Muscle of back (tissue), 11 donors: ENCODE results near the gene PIP5K1A. TPM values are rescaled to one million over a fixed set of nuclear protein-coding genes. Genes with fewer than 3 reads are reported as not detected.
"Not testable (repeated sequence)": the region's sequence is repeated elsewhere in the genome, so short reads cannot be mapped to it uniquely, and the experiment has no call there.

Source experiments
- DNase-seq, 3 donors: peaks; one replicate each; pipeline versions ENCODE4 v3.0.0 to v3.0.0-alpha.2; 2013
- polyA plus RNA-seq, 10 donors: library from polyadenylated mRNA; unstranded; fragments of 120-200 nt; gene quantifications; one replicate each; pipeline ENCODE4 v1.2.1, GENCODE V29; 2013; ENCODE audit not compliant: insufficient read length in 10 of 10

PIP5K1A gene
- polyA plus RNA-seq, 10 donors: 31.2 to 50.0 (median 40.4) TPM

DNA sequence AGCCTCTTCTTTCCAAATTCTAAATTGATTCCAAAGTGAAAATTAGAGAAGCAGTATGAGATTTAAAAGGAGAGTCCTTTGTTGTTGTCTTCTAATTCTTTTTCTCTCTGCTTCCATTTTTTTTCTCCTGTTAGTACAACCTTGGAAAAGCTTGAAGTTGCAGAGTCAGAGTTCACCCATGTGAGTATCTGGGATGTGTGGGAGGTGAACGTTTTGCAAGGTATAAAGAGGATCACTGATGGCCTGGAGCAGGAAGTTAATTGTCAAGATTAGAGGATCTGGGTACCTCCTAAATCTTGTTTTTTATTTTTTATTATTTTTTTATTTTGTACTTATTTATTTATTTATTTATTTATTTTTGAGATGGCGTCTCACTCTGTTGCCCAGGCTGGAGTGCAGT lies 48.4 kb downstream of the PIP5K1A start:
- no peak for DNase-seq

DNA sequence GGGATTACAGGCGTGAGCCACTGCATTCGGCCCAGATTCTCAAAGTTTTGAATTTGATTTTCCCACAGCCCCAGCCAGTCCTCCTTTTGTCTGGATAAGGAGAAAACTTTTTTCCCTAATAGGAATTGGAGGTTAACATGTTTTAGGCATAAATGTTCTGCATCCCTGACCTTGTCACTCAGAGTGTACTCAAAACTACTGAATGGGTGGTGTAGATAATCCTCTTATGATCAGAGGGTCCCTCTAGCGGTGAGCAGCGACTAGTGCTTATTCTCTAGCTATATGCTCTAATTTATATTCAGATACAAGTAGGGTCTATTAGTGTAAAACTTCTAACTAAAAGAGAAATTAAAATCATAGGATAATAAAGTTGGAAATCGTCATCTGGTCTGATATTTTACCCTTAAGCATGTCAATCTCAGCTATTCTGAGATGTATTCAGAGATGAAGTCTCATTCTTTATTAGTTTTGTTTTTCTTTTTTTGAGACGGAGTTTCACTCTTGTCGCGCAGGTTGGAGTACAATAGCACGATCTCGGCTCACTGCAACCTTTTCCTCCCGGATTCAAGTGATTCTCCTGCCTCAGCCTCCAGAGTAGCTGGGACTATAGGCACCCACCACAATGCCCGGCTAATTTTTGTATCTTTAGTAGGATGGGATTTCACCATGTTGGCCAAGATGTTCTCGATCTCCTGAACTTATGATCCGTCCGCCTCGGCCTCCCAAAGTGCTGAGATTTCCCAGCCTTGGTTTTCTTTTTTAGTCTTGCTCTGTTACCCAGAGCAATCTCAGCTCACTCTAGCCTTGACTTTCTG lies 53.5 kb downstream of the PIP5K1A start:
- DNase-seq: peak; percentile 58 to 82 (median 64)

DNA sequence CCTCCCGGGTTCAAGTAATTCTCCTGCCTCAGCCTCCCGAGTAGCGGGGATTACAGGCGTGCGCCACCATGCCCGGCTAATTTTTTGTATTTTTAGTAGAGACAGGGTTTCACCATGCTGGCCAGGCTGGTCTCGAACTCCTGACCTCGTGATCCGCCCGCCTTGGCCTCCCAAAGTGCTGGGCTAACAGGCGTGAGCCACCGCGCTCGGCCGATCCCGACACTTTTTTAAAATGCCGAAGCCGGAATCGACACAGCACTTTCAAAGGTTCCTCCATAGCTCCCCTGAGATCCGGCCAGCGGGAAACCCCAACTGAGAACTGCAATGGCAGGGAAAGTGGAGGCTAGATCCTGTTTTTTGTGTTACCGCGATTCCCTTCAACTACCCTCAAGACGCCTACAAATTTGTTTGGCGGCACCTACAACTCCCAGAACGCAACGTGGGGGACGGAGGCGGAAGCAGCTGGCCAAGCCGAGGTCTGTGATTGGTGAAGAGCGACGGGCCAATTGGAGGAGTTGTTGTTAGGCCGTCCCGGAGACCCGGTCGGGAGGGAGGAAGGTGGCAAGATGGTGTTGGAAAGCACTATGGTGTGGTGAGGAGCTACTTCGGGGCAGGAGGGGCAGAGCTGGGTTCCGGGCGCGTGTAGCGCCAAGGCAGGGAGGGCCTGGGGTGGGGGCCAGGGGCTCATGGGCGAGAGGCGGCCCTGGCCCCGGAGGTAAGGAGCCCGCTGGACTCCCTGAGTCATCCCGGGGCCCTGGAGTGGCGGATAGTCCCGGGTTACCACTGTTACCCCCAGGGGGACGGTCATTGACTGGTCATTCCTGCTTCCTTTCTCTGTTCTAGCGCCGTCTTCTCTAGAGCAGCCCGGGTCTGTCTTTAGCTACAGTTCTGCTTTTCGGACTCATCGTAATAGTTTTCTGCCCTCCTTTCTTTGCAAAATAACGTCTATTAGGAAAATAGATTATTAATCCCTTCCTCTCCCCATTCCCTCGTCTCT lies 56.2 kb downstream of the PIP5K1A start, which contains the start of gene PSMD4:
Gene PSMD4, plus strand, starts transcription at position 518 of the 997 bp plus-strand sequence. Its CDS starts 49 bp downstream, at position 567.
- peak; percentile 97 to 99 (median 98) for DNase-seq

DNA sequence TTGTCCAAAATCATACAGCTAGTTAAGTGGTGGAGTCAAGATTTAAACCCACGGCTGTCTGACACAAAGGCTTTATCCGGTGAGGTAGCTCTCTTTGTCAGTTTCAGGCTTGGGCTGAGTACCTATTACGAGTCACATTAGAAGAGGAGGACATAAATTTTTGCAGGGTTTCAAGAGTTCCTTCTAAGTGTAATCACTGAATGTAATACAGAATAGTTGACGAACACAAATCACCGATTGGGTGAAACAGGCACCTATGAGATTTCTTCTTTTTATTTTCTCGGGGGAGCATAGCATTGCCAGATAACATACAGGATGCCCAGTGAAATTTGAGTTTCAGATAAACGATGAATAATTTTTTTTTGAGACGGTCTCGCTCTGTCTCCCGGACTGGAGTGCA lies 57.0 kb downstream of the PIP5K1A start:
- DNase-seq: peak in 1 of 3 donors; percentile 14

DNA sequence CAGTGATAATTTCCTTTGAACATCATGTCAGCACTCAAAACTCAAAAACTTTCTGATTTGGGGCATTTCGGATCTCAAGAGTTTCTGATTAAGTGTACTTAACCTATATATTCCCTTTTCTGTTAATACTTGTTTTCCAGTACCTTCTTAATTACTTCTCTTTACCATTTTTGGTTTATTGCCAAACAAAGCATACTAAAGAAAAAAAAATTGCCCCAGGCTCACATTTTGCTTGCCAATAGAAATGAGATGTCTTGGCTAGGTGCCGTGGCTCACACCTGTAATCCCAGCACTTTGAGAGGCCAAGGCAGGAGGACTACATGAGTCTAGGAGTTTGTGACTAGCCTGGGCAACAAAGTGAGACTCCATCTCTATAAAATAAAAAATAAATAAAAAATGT lies 61.0 kb downstream of the PIP5K1A start:
- no peak for DNase-seq

DNA sequence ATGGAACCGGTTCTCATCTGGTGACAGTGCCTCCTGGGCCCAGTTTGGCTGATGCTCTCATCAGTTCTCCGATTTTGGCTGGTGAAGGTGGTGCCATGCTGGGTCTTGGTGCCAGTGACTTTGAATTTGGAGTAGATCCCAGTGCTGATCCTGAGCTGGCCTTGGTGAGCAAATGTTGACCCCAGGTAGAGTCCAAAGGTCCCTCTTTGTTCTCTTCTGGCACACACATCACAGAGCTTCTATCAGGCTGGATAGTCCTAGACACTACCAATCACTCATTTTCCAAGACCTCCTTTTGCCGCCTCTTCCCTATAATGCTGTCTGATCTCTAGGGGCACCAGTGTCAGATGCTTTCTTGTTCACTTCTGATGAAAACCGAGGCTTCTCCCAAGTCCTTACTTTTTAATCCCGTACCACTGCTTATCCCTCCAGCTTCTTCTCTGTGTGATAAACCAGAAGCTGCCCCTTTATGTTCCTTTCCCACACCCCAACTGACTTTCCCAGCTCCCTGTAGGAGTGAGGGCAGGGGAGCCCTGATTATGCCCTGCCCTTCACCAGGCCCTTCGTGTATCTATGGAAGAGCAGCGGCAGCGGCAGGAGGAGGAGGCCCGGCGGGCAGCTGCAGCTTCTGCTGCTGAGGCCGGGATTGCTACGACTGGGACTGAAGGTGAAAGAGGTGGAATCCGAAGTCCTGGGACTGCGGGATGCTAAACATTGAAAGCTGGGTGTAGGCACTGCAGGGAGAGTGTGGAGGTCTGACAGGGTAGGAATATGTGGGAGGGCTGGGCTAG lies 67.3 kb downstream of the PIP5K1A start:
- DNase-seq: no peak

DNA sequence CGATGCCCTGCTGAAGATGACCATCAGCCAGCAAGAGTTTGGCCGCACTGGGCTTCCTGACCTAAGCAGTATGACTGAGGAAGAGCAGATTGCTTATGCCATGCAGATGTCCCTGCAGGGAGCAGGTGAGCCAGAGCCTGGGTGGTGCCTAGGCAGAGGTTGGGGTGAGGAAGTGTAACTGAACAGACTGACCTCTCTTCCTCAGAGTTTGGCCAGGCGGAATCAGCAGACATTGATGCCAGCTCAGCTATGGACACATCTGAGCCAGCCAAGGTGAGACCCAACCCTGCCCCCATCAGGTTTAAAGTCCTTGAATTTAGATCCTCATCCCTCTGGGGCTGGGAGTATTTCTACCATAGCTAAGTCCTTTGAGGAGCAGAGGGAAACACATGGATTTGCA lies 68.0 kb downstream of the PIP5K1A start:
- no peak for DNase-seq

DNA sequence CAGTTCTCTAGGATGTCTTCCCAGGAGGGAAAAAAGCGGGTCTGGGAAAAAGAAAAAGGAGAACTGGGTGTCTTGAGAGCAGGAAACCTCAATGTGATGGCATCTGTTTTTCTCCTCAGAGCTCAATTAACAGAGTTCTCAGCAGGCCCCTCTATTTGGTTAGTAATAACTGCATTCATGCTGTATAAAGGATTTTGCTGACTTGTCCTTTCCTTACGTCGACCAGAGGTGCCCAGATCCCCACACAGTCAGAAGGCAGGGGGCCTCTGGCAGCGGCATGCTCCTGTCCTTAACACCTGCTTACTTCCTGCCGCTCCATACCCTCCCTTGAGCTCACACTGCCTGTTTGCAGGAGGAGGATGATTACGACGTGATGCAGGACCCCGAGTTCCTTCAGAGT lies 68.5 kb downstream of the PIP5K1A start:
- no peak for DNase-seq

DNA sequence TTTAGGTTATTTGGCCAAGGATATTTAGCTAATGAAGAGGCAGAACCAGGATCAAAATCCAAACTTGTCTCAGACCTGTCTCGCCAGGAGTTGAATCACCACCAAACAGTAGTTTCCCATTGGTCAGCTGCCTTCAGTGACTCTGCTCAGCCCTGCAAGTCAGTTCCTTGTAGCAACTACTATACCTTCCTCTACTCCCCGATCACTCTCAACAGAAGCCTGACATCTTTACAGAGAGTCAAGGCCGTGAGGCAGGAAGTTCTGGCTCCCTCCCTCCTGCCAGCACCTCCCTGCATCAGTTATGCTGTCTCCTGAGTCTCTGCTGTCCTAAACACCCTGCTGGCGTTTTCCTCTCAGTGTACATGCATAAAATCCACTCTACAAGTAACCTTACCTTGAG lies 69.4 kb downstream of the PIP5K1A start:
- no peak for DNase-seq

DNA sequence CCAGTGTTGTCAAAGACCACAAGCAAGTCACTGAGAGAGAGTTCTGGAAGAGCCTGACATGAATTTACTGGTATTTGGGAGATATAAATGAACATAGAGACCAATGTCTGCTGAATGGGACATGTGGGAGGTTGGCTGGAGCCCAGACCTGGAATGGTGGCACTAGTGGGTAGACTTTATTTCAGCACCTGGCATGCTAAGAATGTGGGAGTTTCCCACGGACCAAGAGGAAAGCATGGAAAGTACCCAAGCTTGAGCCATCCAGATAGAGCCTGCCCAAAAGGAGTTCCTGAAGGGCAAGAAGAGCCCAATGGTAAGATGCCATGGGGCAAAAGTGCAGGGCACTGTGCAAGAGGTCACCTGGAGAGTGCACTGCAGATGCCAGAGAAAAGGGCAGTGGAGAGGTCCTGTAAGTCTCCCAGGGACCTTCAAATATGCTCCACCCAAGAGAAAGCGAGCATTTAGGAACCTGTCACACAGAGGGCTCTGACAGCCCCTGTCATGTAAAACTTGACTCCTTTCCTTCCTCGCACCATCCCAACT lies 75.6 kb downstream of the PIP5K1A start:
- DNase-seq: no peak

DNA sequence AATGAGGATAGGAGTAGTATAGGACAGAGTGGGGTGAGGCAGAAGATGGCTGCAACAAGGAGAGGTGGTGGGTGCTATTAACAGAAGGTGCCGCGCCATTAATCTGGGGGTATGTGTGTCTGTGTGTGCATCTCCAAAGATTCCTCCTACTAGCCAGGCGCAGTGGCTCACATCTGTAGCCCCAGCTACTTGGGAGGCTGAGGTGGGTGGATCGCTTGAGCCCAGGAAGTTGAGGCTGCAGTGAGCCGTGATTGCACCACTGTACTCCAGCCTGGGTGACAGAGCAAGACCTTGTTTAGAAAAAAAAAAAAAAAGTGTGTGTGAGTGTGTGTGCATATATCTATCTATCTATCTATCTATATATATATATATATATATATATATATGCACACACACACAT lies 77.0 kb downstream of the PIP5K1A start:
- DNase-seq: not testable (repeated sequence)

DNA sequence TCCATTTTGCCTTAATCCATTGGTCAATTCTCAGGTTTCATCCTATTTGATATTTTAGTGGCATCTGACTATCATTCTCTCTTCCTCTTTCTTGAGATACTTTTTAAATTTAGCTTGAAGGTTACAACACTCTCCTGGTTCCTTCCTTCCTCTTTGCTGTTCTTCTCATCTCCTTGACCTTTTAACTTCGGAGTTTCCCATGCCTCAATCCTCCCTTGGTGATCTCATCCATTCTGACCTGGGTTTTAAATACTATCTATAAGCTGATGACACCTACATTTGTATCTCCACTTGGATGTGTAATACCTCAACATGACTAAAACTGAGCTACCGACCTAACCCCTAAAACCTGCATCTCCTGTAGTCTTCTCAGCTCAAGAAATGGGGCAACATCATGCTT lies 78.9 kb downstream of the PIP5K1A start:
- no peak for DNase-seq

DNA sequence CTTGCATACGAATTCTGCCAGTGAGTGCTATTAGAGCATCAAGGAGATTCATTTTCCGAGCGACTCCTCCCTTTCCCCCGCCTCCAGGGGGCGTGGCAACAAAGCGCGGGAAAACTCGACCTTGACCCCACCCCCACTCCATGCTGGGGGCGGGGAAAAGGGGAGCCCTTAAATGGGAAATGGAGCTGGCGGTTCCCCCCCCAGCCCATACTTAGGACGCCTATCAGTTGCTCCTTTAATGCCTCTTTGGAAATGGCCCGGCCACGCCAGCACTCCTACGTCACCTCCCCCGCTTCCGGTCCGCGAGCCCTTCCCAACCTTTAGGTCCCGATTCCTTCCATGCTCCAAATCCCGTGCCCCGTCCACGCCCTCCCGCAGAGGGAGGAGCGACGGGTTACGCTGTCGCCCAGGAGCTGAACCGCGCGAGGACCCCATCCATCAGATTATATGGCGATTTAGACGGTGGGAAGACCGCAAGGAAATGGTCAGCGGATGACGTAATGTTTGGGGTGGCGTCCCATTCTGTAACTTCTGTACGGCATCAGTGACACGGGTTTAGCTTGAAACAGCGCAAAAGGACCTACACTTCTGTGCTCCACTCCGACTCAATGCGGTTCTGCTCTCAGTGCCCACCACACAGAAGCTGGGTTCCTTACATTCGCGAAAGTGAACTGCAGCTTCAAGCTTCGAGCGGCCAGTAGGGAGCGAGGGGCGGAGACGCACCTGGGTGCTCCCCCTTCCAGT lies 83.0 kb downstream of the PIP5K1A start:
- peak; percentile 98 to 99 (median 99) for DNase-seq

DNA sequence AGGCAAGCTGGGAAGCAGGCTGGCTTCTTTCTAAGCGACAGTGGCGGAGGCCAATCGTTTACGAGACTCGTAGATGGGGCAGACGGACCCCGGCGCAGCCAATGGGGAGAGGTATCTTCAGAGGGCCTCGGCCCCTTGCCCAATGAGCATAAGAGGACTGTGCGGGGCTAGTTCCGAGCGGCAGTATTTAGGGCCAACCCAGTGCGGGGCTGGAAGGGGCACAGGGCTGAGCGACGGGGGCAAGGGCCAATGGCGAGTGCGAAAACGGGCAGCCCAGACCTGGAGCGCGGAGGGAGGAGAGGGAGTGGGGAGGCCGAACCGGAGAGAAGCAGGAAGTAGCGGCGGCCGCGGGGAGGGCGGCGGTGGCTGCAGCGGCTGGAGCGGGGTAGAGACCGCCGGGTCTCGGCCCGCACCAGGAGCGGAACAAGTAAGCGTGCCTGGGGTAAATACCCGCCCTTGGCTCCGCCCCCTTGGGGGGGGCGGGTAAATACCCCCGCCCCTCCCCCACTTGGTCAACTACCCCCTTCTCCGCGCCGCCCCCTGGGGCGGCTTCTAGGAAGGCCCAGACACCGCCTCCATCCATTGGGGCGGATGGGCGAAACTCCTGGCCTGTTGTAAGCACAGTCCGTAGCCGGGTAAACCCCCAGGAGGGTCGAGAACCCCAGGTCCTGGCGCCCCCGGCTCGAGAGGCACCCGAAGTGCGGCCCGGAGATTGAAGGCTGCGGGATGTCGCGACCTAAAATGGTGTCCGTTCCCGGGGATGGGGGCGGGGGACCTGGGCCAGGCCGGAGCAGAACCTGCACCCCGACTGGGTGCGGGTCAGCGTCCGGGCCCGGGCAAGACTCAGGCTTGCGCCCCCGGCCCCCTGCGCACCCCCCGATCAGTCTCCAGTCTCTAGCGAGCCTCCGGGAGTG lies 83.9 kb downstream of the PIP5K1A start, which contains the start of gene ZNF687:
Gene ZNF687, plus strand, starts transcription at position 331 of the 914 bp plus-strand sequence. CDS start 3,993 bp downstream, outside the sequence.
- DNase-seq: peak; percentile 100

DNA sequence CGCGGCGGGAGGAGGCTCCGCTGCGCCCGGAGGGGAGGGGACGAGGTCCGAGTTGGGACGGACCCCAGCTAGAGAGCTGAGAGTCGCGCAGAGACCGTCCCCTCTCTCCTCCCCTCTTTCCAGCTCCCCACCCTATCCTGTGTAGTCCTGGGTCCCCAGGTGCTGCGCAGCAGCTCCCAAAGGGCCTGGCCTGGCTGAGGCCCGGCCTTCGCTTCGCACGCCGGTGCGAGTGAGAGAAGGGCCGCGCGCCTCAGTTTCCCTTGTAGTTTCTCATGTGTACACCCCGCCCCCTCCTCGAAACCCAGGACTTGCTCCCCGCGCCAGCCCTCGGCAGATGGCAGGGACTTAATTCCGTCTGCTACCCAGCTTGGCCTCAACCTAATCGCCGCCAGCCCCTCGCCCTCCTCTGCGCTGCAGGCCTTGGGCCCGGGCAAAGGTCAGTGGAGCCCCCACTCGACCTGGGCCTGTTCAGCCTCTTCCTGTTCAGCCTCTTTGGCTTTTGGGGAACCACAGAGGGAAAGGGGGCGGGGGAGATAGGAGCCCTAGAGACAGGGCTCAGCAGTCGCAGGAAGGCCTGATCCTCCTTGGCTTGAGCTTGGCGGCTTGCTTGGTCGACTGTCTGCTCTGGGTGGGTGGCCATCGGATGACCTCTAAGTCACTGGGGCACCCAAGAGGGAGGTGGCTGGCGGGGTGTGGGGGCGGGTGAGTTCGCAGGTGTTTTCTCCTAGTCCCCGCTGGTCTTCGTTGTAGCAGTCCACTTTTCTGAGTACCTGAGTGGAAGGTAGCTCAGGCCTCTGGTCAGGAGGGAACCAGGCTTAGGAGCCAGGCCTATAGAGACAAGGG lies 84.8 kb downstream of the PIP5K1A start:
- DNase-seq: peak in 1 of 3 donors; percentile 54

DNA sequence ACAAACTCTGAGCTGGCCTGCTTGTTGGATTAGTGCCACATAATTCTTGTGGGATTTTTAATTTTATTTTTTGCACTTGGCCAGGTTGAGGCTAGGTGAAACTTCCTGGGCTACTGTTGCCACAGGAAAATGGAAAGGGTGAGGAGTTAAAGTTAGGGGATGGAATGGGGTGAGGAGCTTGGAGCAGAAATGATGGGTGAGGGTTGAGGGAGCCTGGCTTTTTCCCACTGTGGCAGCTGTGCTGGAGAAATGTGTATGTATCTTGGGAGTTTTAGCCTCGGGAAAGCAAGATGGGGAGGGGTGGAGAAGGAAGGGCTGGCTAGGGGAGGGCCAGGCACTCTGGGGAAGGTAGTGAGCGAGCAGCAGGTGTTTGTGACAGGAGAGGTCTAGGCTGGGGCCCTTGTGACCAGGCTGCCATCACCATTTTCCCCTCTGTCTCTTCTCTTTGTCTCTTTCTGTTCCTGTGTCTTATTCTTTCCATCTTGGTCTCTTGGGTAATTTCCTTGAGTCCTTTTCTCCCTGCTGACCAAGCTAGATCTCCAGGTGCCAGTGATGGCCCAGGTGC lies 85.7 kb downstream of the PIP5K1A start:
- no peak for DNase-seq

DNA sequence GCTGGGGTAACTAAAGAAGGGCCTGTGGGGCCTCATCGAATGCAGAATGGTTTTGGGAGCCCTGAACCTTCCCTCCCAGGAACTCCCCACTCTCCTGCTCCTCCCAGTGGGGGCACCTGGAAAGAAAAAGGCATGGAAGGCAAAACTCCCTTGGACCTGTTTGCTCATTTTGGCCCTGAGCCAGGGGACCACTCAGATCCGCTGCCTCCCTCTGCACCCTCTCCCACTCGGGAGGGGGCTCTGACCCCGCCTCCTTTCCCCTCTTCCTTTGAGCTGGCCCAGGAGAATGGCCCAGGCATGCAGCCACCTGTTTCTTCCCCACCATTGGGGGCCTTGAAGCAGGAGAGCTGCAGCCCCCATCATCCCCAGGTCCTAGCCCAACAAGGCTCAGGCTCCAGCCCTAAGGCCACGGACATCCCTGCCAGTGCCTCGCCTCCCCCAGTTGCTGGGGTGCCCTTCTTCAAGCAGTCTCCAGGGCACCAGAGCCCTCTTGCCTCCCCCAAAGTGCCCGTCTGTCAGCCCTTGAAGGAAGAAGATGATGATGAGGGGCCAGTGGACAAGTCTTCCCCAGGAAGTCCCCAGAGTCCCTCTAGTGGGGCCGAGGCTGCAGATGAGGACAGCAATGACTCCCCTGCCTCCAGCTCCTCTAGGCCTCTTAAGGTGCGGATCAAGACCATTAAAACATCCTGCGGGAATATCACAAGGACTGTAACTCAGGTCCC lies 88.4 kb downstream of the PIP5K1A start:
- DNase-seq: no peak
